ENCODE data around the gene FKBP11.

GRCh38 chr12:48973531-48973930 is 48.2 kb upstream of the FKBP11 start:
- TF ChIP-seq CTCF (IDR thresholded peaks at IDR 0.05; ENCODE audit: low read depth, low read length, poor library complexity, severe bottlenecking) (no peak), EZH2phosphoT487 (IDR thresholded peaks at IDR 0.05; ENCODE audit: borderline replicate concordance, low read length) (no peak)

All from DOHH2 (cell line).